ENCODE data around the gene RAB31.

- TF ChIP-seq CTCF (IDR thresholded peaks at IDR 0.05), result no peak
- no peak for TF ChIP-seq POLR2A (IDR thresholded peaks at IDR 0.05)
These were observed 16.9 kb downstream of the RAB31 start for GRCh38 chr18:9724797-9725585.
